KG1 (cell line): Measurements from ENCODE around the gene GLIS1.

ENCODE experiments used
- DNase-seq: peaks from one replicate; lab custom pipeline; 2025; lab: John Stamatoyannopoulos, UW

Gene GLIS1

DNA sequence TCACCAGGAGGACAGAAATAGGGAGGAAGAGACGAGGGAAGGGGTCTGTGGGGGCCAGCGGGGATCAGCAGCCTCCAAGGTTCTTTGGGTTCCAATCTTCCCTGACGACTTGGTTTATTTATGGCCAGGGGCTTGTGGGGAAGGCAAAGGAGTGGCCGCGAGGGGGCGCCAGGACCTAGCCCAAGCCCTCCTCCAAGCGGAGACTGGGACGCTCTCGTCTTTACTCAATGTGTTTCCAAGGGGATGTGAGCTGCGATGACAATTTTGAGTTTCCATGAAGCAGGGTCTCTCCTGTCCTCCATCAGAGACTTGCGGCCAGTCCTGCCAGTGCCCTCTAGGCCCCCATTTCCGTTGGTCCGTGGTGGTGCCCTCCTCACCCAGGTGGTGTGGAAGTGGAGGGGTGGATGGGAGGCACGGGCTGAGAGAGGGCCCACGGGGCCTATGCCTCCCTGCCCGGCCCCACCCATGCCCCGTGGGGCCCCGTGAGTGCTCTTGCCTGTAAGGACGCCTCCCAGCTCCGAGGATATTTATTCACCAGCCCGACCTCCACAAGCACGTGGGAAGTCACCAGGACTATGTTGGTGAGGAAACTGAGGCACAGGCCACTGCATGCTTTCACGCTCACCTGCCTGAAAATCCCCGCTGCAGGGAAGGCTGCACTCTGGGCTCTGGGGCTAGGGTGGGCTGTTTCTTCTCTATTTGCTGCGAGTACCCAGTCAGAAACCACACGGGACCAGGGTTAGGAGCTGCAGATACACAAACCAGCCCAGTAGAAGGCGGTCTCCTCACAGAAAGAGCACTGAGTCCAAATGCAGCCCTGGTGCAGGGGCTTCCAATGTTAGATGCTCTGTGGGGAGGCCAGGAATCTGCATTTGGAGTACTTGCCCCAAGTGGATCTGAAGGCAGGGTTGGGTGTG lies 253.2 kb downstream of the GLIS1 start:
- peak; percentile 60 for DNase-seq

DNA sequence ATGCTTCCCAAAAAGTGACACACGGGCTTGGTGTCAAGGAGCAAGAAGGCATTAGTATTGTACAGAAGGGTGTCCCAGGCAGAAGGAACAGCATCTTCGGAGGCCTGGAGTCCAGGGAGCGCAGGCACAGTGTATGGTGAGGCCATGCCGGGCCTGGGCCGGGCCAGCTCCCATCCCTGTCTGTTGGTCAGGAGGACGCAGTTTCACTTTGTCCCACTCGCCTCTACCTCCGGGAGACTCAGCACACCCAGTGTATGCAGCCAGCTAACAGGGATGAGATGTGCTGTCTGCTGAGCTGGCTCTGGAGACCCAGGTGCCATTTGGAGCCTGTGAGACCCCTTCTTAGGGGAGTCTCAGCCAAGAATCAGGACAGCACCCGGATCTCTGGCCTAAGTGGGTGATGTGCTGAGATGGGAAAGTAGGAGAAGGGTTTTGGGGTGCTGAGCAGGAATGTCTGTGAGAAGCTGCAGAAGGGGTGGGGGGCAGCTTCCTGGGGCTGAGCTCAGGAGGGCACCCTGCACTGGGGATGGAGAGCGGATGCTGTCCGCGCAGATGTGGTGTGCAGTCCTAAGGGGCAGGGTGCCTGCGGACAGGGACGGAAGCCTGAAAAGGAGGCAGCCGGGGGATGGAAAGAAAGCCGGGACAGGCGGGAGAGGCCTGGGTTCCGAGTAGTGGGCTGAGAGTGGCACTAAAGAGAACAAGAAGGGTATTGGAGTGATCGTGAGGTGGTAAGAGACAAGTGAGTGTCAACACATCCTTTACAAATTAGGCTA lies 254.1 kb downstream of the GLIS1 start:
- DNase-seq: no peak

DNA sequence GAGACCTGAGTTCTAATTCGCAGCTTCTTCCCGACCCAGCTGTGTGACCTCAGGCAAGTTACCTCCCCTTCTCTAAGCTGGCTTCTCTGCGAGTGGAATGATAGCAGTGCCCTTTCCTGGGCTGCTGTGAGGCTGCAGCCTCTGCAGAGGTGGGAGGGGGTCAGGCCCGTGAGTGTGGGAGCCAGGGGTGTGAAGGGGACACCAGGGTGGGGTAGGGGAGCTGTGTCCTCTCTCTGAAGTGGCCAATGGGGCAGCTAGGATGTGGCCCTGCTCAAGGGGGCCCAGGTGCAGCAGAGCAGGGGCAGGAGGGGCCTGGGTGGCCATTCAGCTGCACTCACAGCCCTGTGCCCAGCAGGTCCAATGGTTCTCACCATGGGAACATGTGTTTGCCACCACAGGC lies 255.3 kb downstream of the GLIS1 start:
- no peak for DNase-seq

DNA sequence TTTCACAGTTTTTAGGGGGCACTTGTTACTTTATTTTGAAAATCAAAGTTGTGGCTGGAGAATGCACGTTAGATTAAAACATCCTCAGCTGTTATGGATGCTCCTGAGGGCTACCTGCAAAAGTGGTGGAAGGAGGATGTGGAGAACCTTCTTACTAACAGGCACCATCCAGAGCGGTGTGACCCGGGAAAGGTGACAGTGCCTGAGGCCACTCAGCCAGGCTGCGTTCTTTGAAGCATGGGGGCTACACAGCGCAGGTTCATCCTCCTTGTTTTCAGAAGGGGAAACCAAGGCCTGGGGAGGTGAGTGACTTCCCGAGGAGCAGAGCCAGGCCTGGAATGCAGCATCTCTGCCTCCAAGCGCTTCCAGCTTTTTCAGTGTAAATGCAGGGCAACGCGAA lies 255.8 kb downstream of the GLIS1 start:
- DNase-seq: no peak

DNA sequence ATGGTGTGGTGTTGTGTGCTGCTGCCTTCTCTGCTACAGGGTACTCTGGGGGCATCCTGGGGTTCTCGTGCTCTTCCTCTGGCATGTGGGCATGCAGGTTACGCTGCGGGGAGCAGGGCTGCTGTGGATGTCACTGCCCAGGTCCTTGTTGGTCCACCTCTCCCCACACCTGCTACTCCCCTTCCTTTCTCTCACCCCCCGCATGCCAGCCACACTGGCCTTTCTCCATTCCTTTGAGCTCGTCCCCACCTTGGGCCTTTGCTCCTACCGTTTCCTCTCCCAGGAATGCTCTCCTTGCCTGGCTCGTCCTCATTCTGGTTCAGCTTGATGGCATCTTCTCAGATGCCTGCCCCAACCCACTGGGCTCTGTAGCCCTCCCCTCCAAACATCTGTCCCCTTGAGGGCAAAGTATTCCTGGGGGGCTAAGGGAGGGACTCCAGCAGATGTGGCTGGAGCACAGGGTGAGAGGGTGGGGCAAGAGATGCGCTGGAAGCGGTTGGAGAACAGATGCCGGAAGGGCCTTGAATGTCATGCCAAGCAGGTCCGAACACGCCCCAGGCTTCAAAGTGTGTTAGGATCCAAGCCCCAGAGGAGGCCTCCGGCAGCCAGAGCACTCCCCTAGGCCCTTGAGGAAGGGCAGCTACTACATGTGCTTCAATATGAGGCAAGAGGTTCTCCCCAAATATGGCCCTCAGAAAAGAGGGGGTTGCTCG lies 256.4 kb downstream of the GLIS1 start:
- DNase-seq: no peak

DNA sequence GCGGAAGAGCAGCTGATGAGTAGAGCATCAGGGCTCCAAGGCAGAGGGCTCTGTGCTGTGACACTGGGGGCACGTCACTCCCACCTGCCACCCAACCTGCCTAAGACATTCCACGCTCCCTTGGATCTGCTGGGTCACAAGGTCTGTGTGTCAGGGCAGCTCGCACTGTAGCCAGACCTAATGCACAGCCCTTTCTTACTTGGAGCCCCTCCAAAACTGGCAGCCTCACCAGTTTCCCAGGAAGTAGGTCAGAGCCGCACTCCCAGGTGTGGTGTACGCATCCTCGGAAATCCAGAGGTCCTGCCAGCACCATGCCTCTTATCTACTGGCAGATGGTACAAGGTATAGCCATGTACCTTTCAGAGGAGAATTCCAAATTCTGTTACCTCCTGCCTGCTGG lies 257.5 kb downstream of the GLIS1 start:
- no peak for DNase-seq

DNA sequence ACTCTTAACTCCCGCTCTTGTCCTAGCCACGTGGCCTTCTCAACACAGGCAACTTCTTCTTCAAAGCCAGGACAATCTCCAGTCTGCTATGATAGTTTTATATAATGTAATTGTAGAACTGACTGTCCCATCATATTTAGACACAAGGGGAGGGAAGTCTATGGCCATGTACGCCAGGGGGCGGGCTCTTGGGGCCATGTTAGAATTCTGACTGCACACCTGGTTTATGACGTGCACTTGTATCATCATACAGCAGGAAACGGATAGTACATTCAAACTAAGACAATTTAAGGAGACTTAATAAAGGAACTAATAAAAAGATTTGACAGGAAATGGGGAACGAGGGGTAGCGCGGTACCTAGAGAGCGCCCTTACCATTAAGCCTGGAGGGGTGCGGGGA lies 258.3 kb downstream of the GLIS1 start:
- no peak for DNase-seq

DNA sequence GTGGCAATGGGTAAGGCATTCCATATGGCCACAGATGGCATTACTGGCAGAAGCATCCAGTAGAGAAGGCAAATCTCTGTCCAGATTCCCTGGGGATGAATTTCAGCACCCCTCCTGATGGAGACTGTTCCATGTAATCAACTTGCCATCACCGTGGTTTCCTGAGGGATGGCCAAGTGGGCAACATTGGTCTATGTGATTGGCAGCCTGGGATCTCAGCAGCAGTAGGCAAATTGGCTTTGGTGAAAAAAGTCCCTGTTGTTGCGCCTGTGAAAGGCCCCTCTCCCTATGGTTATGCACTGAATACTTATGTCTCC lies 260.5 kb downstream of the GLIS1 start:
- DNase-seq: no peak

DNA sequence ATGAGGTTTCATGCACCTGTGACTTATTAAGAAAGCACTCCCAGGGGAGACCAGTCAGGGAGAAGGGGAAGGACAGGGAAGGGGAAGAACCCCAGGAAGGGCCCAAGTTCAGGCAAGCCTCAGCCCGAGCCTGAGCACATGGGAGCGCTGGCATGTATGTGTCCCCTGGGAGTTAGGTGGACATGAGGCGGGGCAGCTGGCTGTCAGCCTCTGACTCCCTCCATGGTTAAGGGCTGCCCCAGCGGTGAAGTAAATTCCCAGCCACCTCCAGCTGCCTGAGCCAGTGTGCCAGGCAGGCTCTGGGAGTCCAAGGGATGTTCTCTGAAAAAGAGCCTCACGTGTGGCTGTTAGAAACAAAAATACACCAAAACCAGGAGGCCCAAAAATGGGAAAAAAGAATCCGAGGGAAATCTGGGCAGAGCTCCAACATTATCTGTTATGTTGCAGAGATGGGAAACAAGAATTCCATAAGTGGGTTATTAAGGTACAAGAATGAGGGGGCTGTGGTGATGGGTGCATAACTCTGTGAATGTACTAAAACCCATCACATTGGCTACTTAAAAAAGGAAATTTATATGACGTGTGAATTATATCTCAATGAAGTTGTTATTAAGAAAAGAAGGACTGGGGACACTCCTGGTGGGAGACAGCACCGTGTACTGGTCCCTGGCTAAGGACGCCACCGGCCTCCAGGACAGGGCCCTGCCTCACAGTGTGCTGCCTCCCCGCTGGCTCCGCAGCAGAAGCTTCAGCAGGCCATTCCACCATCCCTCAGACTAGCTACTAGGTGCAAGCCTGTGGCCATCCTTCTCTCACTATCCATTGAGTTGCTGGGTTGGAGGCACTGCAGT lies 261.1 kb downstream of the GLIS1 start:
- DNase-seq: no peak

DNA sequence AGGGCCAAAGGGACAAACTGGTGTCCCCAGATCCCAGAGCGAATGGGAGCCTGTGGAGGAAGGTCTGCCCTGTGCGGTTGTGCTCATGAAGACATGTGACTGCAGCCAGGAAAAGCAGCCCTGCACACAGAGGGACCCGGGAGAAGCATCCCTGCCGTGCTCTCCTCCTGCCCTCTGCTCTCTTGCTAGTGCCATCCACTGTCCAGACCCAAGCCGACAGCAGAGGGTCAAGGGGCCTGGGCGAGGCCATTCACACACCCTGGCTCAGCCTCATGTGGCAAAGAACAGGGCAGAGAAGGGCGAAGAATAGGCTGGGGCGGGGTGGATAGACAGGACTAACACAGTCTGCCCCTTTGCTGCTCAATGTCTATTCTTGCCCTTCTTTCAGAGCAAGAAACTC lies 262.4 kb downstream of the GLIS1 start:
- DNase-seq: no peak

DNA sequence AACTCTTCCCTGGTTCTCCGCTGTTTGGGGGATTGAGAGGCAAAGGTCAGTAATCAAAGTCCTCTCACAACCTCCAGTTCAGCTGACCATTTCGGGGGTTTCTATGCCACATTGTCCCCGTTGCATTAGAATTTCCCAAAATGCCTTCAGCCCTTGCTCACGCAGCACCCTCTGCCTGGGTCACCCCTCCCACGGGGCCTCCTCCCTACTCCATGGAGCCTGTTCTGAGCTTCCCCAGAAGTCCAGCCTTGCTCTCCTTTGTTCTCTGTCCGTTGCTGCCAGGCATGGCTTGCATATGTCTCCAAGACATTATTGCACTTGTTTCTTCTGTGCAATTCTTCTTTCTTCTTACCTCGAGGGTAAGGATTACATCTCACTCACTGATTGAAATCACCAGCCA lies 263.3 kb downstream of the GLIS1 start:
- no peak for DNase-seq

DNA sequence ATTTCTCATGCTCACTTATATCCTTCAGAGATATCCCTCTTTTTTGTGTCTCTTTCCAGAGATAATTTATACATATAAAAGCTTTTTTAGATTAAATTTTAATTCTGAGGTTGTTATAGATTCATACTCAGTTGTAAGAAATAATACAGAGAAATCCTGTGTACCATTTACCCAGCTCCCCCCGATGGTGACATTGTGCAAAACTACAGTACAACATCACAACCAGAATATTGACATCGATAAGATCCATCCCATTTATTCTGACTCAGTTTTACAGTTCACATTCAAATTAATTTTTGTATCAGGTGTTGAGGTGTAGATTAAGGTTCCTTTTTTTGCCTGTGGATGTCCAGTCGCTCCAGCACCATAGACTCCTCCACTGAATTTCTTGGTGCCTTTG lies 265.5 kb downstream of the GLIS1 start:
- DNase-seq: no peak

DNA sequence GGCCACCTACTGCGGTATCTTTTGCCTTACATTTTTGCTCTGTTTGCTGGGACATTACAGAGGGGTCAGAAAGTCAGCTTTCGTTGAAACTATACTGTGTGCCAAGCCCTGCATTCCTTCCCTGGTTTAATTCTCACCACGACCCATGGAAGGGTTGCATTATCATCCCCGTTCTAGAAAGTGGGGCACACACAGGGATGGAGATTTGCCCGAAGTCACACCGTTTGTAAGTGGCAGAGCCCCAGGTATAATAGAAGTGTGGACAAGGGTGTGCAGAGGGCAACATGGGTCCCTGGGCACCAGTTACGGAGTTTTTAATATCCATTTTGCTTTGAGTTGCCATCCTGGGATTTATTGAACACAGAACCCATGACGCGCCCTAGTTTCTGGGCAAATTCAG lies 268.0 kb downstream of the GLIS1 start:
- no peak for DNase-seq

DNA sequence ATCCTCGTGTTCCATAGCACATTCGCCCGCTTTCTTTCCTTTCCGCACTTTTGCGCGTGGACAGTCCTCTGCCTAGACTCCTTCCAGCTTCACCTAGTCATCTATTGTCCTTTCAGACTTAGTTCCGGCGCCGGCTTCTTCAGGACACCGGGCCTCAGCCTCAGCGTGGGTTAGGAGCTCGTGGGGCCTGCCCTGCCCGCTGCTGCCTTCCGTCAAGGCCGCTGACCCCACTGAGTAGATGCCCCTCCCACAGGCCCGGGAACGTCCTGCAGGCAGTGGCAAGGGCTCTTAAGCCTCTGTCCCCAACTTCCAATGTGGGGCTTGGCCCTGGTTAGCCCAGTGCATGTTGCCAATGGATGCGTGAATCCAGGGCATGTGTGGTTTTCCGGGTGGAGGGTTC lies 268.4 kb downstream of the GLIS1 start:
- DNase-seq: no peak

DNA sequence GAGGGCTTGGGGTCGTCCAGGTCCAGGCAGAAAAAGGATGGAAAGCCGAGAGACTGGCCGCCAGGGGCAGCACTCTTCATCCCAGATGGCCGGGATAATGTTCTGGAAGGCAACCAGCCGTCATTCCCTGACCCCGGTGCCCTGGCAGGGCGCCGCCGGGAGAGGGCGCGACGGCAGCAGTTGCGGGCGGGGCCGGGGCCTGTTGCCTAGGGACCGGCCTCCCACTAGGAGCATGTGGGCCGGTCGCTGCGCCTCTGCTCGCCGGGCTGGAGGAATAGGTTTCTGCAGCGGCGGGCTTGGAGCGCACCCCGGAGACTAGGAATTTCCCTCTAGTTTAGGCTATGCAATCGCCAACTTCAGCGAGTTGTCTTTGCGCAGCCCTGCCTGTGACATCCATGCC lies 268.8 kb downstream of the GLIS1 start:
- no peak for DNase-seq

DNA sequence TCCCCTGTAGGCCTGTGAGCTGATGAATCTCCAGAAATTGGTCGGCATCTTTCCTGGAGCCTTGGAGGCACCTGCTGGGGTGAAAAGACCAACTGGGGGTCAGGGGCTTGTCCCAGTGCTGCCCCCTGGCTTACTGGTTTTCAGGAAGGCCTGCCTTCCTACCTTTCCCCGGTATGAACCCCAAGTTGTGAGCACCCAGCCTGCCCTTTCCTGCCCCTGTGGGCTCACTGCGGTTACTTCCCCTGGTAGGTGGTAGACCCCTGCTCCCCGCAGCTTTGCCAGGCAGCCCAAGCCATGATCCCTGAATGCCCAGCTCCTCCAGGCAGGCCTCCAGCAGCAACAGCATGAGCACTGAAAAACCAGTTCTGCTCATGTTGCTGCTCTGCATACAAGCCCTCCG lies 269.6 kb downstream of the GLIS1 start:
- no peak for DNase-seq

DNA sequence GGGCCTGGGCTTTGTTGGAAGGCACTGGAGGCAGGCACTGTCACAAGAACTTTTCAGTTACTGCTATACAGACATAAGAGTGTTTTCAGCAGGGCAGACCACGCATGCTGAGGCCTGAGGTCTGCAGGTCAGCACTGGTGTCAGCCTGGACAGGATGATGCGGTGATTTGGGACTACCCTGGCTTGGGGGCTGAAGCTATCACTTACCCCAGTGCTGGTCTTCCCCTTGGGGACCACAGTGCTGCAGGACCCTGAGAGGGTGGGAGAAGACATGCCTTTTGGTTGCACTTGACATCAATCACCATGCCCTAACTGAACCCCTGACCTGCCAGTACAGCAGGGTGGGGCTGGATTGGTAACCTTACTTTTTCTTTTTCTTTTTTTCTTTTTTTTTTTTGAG lies 270.6 kb downstream of the GLIS1 start:
- DNase-seq: no peak

DNA sequence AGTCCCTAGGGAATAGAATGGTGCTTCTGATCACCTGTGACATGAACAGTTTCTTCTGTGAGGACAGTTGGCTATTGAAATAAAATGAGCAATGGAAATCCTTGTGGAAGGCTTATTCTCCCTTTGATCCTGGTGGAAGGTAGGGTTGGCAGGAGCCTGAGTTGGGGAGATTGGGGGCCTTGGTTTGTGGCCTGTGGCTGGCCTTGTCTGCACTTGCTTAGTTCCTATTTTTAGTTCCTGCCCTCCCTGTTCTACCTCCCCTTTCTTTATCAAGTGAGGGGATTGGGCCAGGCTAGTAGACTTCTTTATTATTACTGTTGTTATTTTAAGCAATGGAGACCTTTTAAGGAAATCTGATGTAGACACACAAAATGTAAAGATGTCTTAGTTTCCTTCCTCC lies 271.6 kb downstream of the GLIS1 start:
- no peak for DNase-seq

DNA sequence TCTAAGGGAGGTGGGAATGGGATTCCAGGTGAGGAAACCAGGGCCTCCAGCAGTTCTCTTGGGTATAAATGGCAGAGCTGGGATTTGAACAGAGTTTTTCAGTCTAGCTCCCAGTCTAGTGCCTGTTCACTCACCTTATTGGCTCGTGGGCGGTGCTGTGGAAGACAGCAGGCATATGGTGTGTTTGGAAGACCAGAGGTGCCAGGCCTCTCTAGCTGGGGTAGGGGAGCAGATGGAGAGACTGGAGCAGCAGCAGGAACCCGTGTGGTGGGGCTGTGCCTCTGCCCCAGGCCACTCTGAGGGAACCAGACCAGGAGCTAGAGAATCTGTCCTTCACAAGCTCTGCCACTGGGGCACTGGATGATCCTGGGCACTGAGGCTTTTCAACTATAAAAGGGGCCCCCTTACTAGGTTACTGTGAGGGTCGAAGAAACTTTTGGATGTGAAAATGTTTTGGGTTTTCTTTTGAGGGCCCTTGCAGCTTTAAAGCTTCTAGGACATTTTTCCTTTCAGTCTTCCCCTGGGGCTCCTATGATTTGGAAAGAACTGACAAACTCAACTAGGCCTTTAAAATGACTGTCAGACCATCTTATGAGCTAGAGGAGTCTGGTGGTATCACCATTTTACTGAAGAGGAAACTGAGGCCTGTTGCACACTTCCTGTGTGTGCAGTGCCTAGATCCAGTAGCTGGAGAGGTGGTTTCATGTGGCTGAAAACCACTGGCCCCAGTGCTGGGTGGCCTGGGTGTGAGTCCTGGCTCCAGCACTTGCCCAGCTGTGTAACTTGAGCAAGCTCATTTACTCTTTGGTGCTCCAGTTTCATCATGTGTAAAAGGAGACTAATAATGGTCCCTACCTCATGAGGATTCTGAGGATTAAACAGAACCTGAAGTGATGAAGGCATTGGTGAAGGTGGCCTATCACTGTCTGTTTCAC lies 273.7 kb downstream of the GLIS1 start:
- no peak for DNase-seq

DNA sequence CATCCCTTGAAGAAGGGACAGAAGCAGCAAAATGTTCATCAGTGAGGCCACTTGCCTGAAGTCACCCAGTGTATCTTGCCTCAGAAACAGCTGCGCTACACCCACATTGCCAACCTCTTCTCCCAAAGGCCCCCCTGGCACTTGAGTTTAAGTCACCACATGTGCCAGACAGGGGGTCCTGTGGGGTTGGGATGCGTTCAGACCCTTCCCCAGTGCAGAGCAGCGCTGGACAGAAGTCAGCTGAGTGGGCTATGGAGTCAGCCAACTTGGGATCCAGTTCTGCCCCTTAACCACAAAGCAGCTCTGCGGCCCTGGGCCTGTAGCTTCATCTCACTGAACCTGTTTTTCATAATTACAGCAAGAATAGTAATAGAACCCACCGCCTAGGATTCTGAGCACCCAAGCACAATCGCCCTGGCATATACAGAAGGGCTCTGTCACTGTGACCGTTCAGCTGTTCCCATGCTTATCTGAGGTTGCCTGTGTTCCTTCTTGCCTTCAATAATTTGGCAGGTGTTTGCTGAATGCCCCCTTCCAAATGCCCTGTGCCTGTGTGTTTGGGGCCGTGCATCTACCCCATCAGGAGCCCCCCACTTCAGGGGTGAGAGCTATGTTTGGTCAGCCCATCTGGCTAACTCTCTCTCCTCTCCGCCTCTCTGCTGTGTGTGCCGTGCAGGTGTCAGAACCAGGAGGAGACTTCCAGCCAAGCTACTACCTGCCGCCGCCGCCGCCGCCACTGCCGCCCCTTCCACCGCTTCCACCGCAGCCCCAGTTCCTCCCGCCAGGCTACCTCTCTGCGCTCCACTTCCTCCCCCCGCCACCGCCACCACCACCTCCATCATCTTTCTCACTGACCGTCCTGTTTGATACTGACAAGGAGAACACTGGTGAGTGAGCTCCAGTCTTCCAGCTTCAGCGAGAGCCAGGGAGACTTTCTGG lies 274.7 kb downstream of the GLIS1 start:
- DNase-seq: no peak
